HFF-Myc (cell line): ENCODE results near the gene C1orf35.
A peak's percentile ranks its signal among the peaks of the same experiment; 100 is the strongest.

Experiments used
- DNase-seq: peaks from one replicate; pipeline ENCODE4 v3.0.0-alpha.2; 2011; ENCODE audit warnings: low read depth; ENCODE audit errors: extremely low read depth
- H3K4me3 ChIP-seq: replicated peaks from 2 replicates; pipeline ENCODE4 v1.5.1; 2011; ENCODE audit warnings: low read depth, mild to moderate bottlenecking, control low read depth, low read length
- CTCF ChIP-seq: IDR thresholded peaks from 2 replicates; pipeline ENCODE4 v1.5.1; 2012; ENCODE audit warnings: mild to moderate bottlenecking, low read depth, low read length, control low read depth; ENCODE audit errors: missing control alignments

The C1orf35 gene

GRCh38 chr1:228088586-228089498, 14.3 kb downstream of the C1orf35 start:
- no peak for DNase-seq
- no peak for TF ChIP-seq CTCF
- H3K4me3 ChIP-seq = no peak overlapping the region

- DNase-seq = peak; percentile 64
These were observed 15.3 kb downstream of the C1orf35 start for GRCh38 chr1:228087771-228088251.

GRCh38 chr1:228085287-228085951, 17.7 kb downstream of the C1orf35 start:
- TF ChIP-seq CTCF = no peak
- H3K4me3 ChIP-seq = peak overlapping the region; percentile 98
- DNase-seq = no peak

More at GRCh38 chr1:228087771-228088251, 15.3 kb downstream of the C1orf35 start:
- H3K4me3 ChIP-seq = peak overlapping the region; percentile 2; the same call in 1 of the 2 replicates
- no peak for TF ChIP-seq CTCF

GRCh38 chr1:228084797-228085196, 18.3 kb downstream of the C1orf35 start:
- peak overlapping the region; percentile 98 for H3K4me3 ChIP-seq
- no peak for DNase-seq
- TF ChIP-seq CTCF = no peak

- TF ChIP-seq CTCF = no peak
- DNase-seq = no peak
- peak overlapping the region; percentile 98 for H3K4me3 ChIP-seq
These were observed 18.8 kb downstream of the C1orf35 start for GRCh38 chr1:228084325-228084724.

- TF ChIP-seq CTCF = no peak
- peak overlapping the region; percentile 98 for H3K4me3 ChIP-seq
- DNase-seq = no peak
These were observed 19.2 kb downstream of the C1orf35 start for GRCh38 chr1:228083871-228084278.
